ENCODE results near the gene MAIP1. TPM values are rescaled to one million over a fixed set of nuclear protein-coding genes. Genes with fewer than 3 reads are reported as not detected.
A peak's percentile ranks its signal among the peaks of the same experiment; 100 is the strongest.

Gene MAIP1
- total RNA-seq, 1 donor from 2014 or later: 12.8 TPM

GRCh38 chr2:199950396-199950795 is 5.0 kb upstream of the MAIP1 start:
- DNase-seq: no peak

- DNase-seq: no peak
These were observed 4.4 kb upstream of the MAIP1 start for GRCh38 chr2:199951023-199951422.

GRCh38 chr2:199955007-199955338 is 409 bp upstream of the MAIP1 start:
- peak; percentile 9 for DNase-seq

GRCh38 chr2:199956062-199956380 is 639 bp downstream of the MAIP1 start:
- no peak for DNase-seq

GRCh38 chr2:199958014-199958413 is 2.6 kb downstream of the MAIP1 start:
- no peak for DNase-seq

- no peak for DNase-seq
These were observed 6.8 kb downstream of the MAIP1 start for GRCh38 chr2:199962203-199962602.

GRCh38 chr2:199966405-199966804 is 11.0 kb downstream of the MAIP1 start:
- no peak for DNase-seq

- no peak for DNase-seq
These were observed 11.6 kb downstream of the MAIP1 start for GRCh38 chr2:199966976-199967375.

GRCh38 chr2:199968126-199968525 is 12.7 kb downstream of the MAIP1 start:
- no peak for DNase-seq

GRCh38 chr2:199972088-199972626 is 16.8 kb downstream of the MAIP1 start:
- no peak for DNase-seq

GRCh38 chr2:199973703-199974102 is 18.3 kb downstream of the MAIP1 start:
- DNase-seq: peak; percentile 44

GRCh38 chr2:199975273-199975895 is 20.0 kb downstream of the MAIP1 start:
- DNase-seq: no peak

- no peak for DNase-seq
These were observed 22.6 kb downstream of the MAIP1 start for GRCh38 chr2:199977984-199978415.

GRCh38 chr2:199979398-199979797 is 24.0 kb downstream of the MAIP1 start:
- DNase-seq: no peak

- peak; percentile 69 for DNase-seq
These were observed 24.6 kb downstream of the MAIP1 start for GRCh38 chr2:199979832-199980628.

- no peak for DNase-seq
These were observed 26.9 kb downstream of the MAIP1 start for GRCh38 chr2:199982126-199982843.

- no peak for DNase-seq
These were observed 28.2 kb downstream of the MAIP1 start for GRCh38 chr2:199983534-199983933.

- peak; percentile 7 for DNase-seq
These were observed 28.8 kb downstream of the MAIP1 start for GRCh38 chr2:199984159-199984558.

- peak; percentile 61 for DNase-seq
These were observed 29.4 kb downstream of the MAIP1 start for GRCh38 chr2:199984755-199985154.

- DNase-seq: peak; percentile 39
These were observed 30.3 kb downstream of the MAIP1 start for GRCh38 chr2:199985625-199986207.

- no peak for DNase-seq
These were observed 32.2 kb downstream of the MAIP1 start for GRCh38 chr2:199987586-199987985.

GRCh38 chr2:199988151-199988550 is 32.8 kb downstream of the MAIP1 start:
- peak; percentile 78 for DNase-seq

- no peak for DNase-seq
These were observed 34.4 kb downstream of the MAIP1 start for GRCh38 chr2:199989822-199990221.
